SK-N-MC (cell line): ENCODE data around the gene TRAPPC6A.
A peak's percentile ranks its signal among the peaks of the same experiment; 100 is the strongest.

Source experiments
- DNase-seq: peaks from one replicate; pipeline ENCODE4 v3.0.0-alpha.2; 2011; ENCODE audit warnings: low read depth, low spot score
- H3K27ac ChIP-seq: fragments of 200-600 bp; sonication (generic); 2 replicates; pipeline ENCODE4 v1.5.1; 2016; ENCODE audit warnings: mixed run types
- H3K36me3 ChIP-seq: fragments of 200-600 bp; sonication (generic); 2 replicates; pipeline ENCODE4 v1.6.1; 2017; ENCODE audit warnings: antibody characterized with exemption, low read length, mixed read lengths; ENCODE audit not compliant: insufficient read depth
- H3K4me3 ChIP-seq: fragments of 200-600 bp; sonication (generic); 2 replicates; pipeline ENCODE4 v1.5.1; 2016
- H3K9ac ChIP-seq: fragments of 200-600 bp; sonication (generic); 2 replicates; pipeline ENCODE4 v1.8.0; 2017; ENCODE audit warnings: mixed run types, mixed read lengths; ENCODE audit not compliant: insufficient read length
- H3K9me3 ChIP-seq: fragments of 200-600 bp; sonication (generic); 2 replicates; pipeline ENCODE4 v1.6.1; 2017; ENCODE audit warnings: low read depth, mild to moderate bottlenecking, antibody characterized with exemption, low read length, moderate library complexity, mixed read lengths
- EZH2 ChIP-seq: fragments of 200-600 bp; sonication (generic); IDR thresholded peaks from one replicate; pipeline ENCODE4 v1.6.1; 2017; ENCODE audit warnings: antibody characterized with exemption
- FOXP2 ChIP-seq: optimal IDR thresholded peaks from 2 replicates; pipeline ENCODE3; 2011; ENCODE audit warnings: mild to moderate bottlenecking, moderate library complexity; ENCODE audit not compliant: insufficient read depth; ENCODE audit errors: extremely low read length, control extremely low read depth
- POLR2AphosphoS5 ChIP-seq: IDR thresholded peaks from 2 replicates; pipeline ENCODE4 v1.6.1; 2012; ENCODE audit warnings: mild to moderate bottlenecking, low read depth, low read length, borderline replicate concordance

TRAPPC6A gene

GRCh38 chr19:45177817-45178261, at the start of gene TRAPPC6A:
Gene TRAPPC6A (minus strand): TSS chr19:45178237. CDS start chr19:45178218, 19 bp downstream.
- Histone ChIP-seq H3K27ac (peak within 1 kb of the TSS; percentile 19; the same call in 1 of the 2 replicates), H3K9ac (peak within 1 kb of the TSS; percentile 75), H3K36me3 (no peaks in the 10 kb centered on the region), H3K9me3 (no peaks in the 10 kb centered on the region), H3K4me3 (peak within 1 kb of the TSS; percentile 87)
- DNase-seq = no peak
- TF ChIP-seq POLR2AphosphoS5 = peak; percentile 62
- no peak for TF ChIP-seq EZH2

GRCh38 chr19:45224645-45225044, 46.6 kb upstream of the TRAPPC6A start:
- H3K9me3 ChIP-seq = no peaks in the 10 kb centered on the region
- no peak overlapping the region for H3K9ac ChIP-seq
- H3K27ac ChIP-seq = no peak overlapping the region
- no peaks in the 10 kb centered on the region for H3K36me3 ChIP-seq
- DNase-seq = no peak
- no peak overlapping the region for H3K4me3 ChIP-seq
- TF ChIP-seq FOXP2 = no peak
- no peak for TF ChIP-seq POLR2AphosphoS5

GRCh38 chr19:45223879-45224278, 45.8 kb upstream of the TRAPPC6A start:
- H3K27ac ChIP-seq = no peak overlapping the region
- no peak overlapping the region for H3K4me3 ChIP-seq
- no peaks in the 10 kb centered on the region for H3K9me3 ChIP-seq
- no peaks in the 10 kb centered on the region for H3K36me3 ChIP-seq
- no peak overlapping the region for H3K9ac ChIP-seq
- DNase-seq = no peak
- TF ChIP-seq FOXP2 (no peak), EZH2 (no peak), POLR2AphosphoS5 (no peak)

- H3K9ac ChIP-seq = no peak overlapping the region
- no peaks in the 10 kb centered on the region for H3K9me3 ChIP-seq
- DNase-seq = no peak
- TF ChIP-seq FOXP2 = no peak
- no peak for TF ChIP-seq POLR2AphosphoS5
- TF ChIP-seq EZH2 = no peak
- no peaks in the 10 kb centered on the region for H3K36me3 ChIP-seq
- H3K27ac ChIP-seq = no peak overlapping the region
- no peak overlapping the region for H3K4me3 ChIP-seq
Observed at GRCh38 chr19:45222724-45223123, 44.7 kb upstream of the TRAPPC6A start.

- no peaks in the 10 kb centered on the region for H3K36me3 ChIP-seq
- H3K27ac ChIP-seq = no peak overlapping the region
- no peak overlapping the region for H3K4me3 ChIP-seq
- DNase-seq = no peak
- no peak for TF ChIP-seq EZH2
- H3K9me3 ChIP-seq = no peaks in the 10 kb centered on the region
- no peak overlapping the region for H3K9ac ChIP-seq
Observed at GRCh38 chr19:45218911-45219743, 41.1 kb upstream of the TRAPPC6A start.

GRCh38 chr19:45218426-45218825, 40.4 kb upstream of the TRAPPC6A start:
- TF ChIP-seq EZH2 (no peak), FOXP2 (no peak), POLR2AphosphoS5 (no peak)
- Histone ChIP-seq H3K9ac (no peak overlapping the region), H3K27ac (no peak overlapping the region), H3K4me3 (no peak overlapping the region), H3K9me3 (no peaks in the 10 kb centered on the region), H3K36me3 (no peaks in the 10 kb centered on the region)
- no peak for DNase-seq

- DNase-seq = no peak
- Histone ChIP-seq H3K9me3 (no peaks in the 10 kb centered on the region), H3K36me3 (no peaks in the 10 kb centered on the region), H3K4me3 (no peak overlapping the region), H3K27ac (no peak overlapping the region), H3K9ac (no peak overlapping the region)
- TF ChIP-seq FOXP2 (no peak), POLR2AphosphoS5 (no peak), EZH2 (no peak)
Observed at GRCh38 chr19:45217957-45218334, 39.9 kb upstream of the TRAPPC6A start.

GRCh38 chr19:45217193-45217956, 39.3 kb upstream of the TRAPPC6A start:
- no peak for DNase-seq
- H3K9me3 ChIP-seq = no peaks in the 10 kb centered on the region
- H3K27ac ChIP-seq = no peak overlapping the region
- no peak overlapping the region for H3K4me3 ChIP-seq
- no peak overlapping the region for H3K9ac ChIP-seq
- H3K36me3 ChIP-seq = no peaks in the 10 kb centered on the region
- no peak for TF ChIP-seq POLR2AphosphoS5
- TF ChIP-seq EZH2 = no peak
- TF ChIP-seq FOXP2 = no peak
